ENCODE measurements around the gene PTPN1. TPM values are rescaled to one million over a fixed set of nuclear protein-coding genes. Genes with fewer than 3 reads are reported as not detected.
A peak's percentile ranks its signal among the peaks of the same experiment; 100 is the strongest.

Gene PTPN1
- total RNA-seq, 1 donor from 2014 or later = 38.1 TPM

GRCh38 chr20:50628853-50629669 is 118.9 kb downstream of the PTPN1 start:
- Mint-ChIP-seq H3K27me3 (ENCODE audit: insufficient read depth, low read depth) (peaks cover 2% of the 10 kb centered on the region), H3K36me3 (no peaks in the 10 kb centered on the region), H3K9me3 (no peaks in the 10 kb centered on the region), H3K4me3 (no peak overlapping the region), H3K4me1 (peaks cover 10% of the 10 kb centered on the region), H3K27ac (peak overlapping the region; percentile 74)
- Histone ChIP-seq H3K36me3 (no peaks in the 10 kb centered on the region), H2AFZ (replicated peaks) (peak overlapping the region; percentile 85), H3K4me2 (peak overlapping the region; percentile 35), H3K27me3 (no peaks in the 10 kb centered on the region), H3K9ac (no peak overlapping the region), H3K27ac (no peak overlapping the region), H3K4me1 (peaks cover 14% of the 10 kb centered on the region), H3F3A (ENCODE audit: low read depth) (no peaks in the 10 kb centered on the region), H3K4me3 (no peak overlapping the region), H4K20me1 (ENCODE audit: low read depth) (no peaks in the 10 kb centered on the region), H3K9me3 (ENCODE audit: low read depth) (no peaks in the 10 kb centered on the region), H3K79me2 (ENCODE audit: low read depth) (no peaks in the 10 kb centered on the region)
- no peak for DNase-seq (ENCODE audit: low spot score)
- TF ChIP-seq EZH2 (IDR thresholded peaks at IDR 0.05) (no peak), EZH2phosphoT487 (IDR thresholded peaks at IDR 0.05) (no peak)
- TF ChIP-seq, protein P1, sequence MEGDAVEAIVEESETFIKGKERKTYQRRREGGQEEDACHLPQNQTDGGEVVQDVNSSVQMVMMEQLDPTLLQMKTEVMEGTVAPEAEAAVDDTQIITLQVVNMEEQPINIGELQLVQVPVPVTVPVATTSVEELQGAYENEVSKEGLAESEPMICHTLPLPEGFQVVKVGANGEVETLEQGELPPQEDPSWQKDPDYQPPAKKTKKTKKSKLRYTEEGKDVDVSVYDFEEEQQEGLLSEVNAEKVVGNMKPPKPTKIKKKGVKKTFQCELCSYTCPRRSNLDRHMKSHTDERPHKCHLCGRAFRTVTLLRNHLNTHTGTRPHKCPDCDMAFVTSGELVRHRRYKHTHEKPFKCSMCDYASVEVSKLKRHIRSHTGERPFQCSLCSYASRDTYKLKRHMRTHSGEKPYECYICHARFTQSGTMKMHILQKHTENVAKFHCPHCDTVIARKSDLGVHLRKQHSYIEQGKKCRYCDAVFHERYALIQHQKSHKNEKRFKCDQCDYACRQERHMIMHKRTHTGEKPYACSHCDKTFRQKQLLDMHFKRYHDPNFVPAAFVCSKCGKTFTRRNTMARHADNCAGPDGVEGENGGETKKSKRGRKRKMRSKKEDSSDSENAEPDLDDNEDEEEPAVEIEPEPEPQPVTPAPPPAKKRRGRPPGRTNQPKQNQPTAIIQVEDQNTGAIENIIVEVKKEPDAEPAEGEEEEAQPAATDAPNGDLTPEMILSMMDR (IDR thresholded peaks at IDR 0.05) = no peak

- Histone ChIP-seq H3K9ac (no peak overlapping the region), H3K36me3 (no peaks in the 10 kb centered on the region), H3K79me2 (ENCODE audit: low read depth) (no peaks in the 10 kb centered on the region), H3K4me2 (no peak overlapping the region), H3K4me1 (peaks cover 14% of the 10 kb centered on the region), H3K4me3 (no peak overlapping the region), H3K9me3 (ENCODE audit: low read depth) (no peaks in the 10 kb centered on the region), H3K27me3 (no peaks in the 10 kb centered on the region), H3K27ac (no peak overlapping the region), H2AFZ (replicated peaks) (no peak overlapping the region), H3F3A (ENCODE audit: low read depth) (no peaks in the 10 kb centered on the region), H4K20me1 (ENCODE audit: low read depth) (no peaks in the 10 kb centered on the region)
- no peak for DNase-seq (ENCODE audit: low spot score)
- H3K4me1 Mint-ChIP-seq = peaks cover 15% of the 10 kb centered on the region
- no peaks in the 10 kb centered on the region for H3K36me3 Mint-ChIP-seq
- no peak overlapping the region for H3K4me3 Mint-ChIP-seq
- no peaks in the 10 kb centered on the region for H3K9me3 Mint-ChIP-seq
- peaks cover 2% of the 10 kb centered on the region for H3K27me3 Mint-ChIP-seq (ENCODE audit: insufficient read depth, low read depth)
- no peak for TF ChIP-seq EZH2 (IDR thresholded peaks at IDR 0.05)
- TF ChIP-seq, protein P1 (IDR thresholded peaks at IDR 0.05) = no peak
- no peak for TF ChIP-seq EZH2phosphoT487 (IDR thresholded peaks at IDR 0.05)
- no peak overlapping the region for H3K27ac Mint-ChIP-seq
Observed at GRCh38 chr20:50629670-50630045, 119.5 kb downstream of the PTPN1 start.

DNA sequence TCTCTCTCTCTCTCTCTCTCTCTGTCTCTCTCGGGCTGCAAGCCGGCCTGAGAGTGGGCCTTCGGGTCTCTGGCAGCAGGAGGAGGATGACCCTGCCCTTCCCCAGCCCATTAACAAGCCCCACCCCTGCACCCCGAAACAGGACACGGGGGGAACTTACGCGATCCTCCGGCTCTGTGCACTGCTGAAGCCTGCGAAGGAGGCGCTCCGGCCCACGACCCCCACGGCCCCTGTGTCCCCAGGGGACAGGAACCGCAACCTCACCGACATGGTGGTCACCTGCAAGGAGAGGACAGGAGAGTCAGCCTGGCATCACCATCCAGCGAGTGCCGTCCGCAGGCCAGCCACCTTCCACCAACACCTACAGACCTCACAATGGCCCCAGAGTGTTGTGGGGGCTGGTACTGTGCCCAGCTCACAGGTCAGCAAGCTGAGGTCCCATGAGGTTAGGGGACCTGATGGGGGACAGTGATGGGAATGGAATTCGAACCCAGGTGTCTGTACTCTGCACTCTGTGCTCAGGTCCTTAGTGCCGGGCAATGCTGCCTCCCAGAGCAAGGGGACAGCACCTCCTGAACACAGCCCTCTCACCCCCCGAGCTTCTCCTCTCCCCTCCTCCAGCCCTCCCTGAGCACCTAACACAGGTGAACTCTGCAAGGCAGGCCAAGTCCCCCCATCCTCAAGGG is 120.5 kb downstream of the PTPN1 start:
- H3K4me1 ChIP-seq = peaks cover 14% of the 10 kb centered on the region
- H3K4me3 Mint-ChIP-seq = no peak overlapping the region
- TF ChIP-seq, protein P1 (IDR thresholded peaks at IDR 0.05) = no peak
- TF ChIP-seq EZH2 (IDR thresholded peaks at IDR 0.05) (no peak), EZH2phosphoT487 (IDR thresholded peaks at IDR 0.05) (no peak)

More for the DNA sequence above, 120.5 kb downstream of the PTPN1 start:
- Mint-ChIP-seq H3K9me3 (no peaks in the 10 kb centered on the region), H3K27me3 (ENCODE audit: insufficient read depth, low read depth) (peaks cover 2% of the 10 kb centered on the region), H3K4me1 (peaks cover 19% of the 10 kb centered on the region), H3K27ac (peak overlapping the region; percentile 89), H3K36me3 (no peaks in the 10 kb centered on the region)
- Histone ChIP-seq H3K9me3 (ENCODE audit: low read depth) (no peaks in the 10 kb centered on the region), H3K9ac (no peak overlapping the region), H2AFZ (replicated peaks) (no peak overlapping the region), H3K79me2 (ENCODE audit: low read depth) (no peaks in the 10 kb centered on the region), H3K27me3 (no peaks in the 10 kb centered on the region), H3K4me2 (no peak overlapping the region), H3K36me3 (no peaks in the 10 kb centered on the region), H4K20me1 (ENCODE audit: low read depth) (no peaks in the 10 kb centered on the region), H3F3A (ENCODE audit: low read depth) (no peaks in the 10 kb centered on the region), H3K4me3 (no peak overlapping the region), H3K27ac (no peak overlapping the region)
- DNase-seq (ENCODE audit: low spot score) = no peak

All from neural progenitor cell (in vitro differentiated cells).